ENCODE results near the gene TMEM91.
"Not testable (repeated sequence)": the region's sequence is repeated elsewhere in the genome, so short reads cannot be mapped to it uniquely, and the experiment has no call there.

TMEM91 gene

DNA sequence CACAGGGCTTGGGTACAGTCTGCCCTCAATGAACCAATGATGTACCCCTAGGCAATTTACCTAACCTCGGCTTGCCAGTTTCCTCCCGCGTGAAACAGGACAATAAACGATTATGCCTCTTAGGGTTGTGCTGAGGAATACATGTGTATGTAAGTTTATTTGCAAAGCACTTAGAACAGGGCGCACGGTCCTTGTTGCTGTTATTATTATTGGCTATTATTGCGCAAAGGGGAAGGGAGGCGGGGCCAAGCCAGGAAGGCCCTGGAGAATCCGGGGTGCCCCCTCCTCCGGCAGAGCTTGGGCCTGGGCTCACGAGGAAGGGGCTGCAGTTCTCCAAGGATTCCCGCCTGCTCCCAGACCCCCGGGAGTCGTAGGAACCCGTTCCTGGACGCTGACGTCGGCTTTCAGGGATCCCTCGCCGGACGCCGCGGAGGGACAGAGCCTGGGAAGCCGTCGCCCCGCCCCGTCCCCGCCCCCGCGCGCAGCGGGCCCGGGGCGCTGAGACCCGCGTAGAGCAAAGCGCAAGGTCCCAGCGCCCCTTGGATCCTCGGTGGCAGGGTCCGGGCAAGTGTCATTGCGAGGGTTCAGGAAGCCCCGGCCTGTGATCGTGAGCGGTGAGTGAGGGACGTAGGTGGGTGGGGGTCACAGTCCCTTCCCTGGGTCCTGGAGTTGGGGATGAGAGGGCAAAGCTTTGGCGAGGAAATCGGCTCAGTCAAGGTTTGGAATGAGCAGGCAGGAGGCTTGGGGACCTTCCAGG, at the start of gene TMEM91:
TSS of gene TMEM91 (plus strand) at position 293 of the 757 bp plus-strand sequence. CDS start 1,777 bp downstream, outside the sequence.
- peak in 14 of 56 donors; percentile 14 to 47 (median 28) for DNase-seq

DNA sequence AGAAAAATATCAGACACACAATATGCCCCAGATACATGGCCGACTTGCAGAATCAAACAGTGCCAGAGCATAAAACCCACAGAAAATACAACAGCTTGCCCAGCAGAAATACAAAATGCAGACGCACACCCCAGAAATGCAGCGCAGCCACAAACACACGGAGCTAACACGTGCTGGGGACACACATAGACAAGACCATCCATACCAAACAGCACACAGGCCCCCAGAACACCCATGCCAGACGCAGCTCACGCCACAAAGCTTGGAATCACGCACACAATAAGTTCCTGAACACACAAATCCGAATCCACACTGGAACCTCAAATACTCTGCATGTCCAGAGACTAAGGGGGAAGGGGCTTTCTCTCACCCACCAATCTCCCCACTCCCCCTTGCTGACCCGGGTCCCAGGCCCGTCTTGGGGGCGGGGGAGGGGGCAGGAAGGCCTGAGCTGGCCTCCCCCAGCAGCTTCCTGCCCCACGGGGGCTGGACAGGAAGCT, 49.2 kb upstream of the TMEM91 start:
- DNase-seq = peak in 1 of 56 donors; percentile 13

DNA sequence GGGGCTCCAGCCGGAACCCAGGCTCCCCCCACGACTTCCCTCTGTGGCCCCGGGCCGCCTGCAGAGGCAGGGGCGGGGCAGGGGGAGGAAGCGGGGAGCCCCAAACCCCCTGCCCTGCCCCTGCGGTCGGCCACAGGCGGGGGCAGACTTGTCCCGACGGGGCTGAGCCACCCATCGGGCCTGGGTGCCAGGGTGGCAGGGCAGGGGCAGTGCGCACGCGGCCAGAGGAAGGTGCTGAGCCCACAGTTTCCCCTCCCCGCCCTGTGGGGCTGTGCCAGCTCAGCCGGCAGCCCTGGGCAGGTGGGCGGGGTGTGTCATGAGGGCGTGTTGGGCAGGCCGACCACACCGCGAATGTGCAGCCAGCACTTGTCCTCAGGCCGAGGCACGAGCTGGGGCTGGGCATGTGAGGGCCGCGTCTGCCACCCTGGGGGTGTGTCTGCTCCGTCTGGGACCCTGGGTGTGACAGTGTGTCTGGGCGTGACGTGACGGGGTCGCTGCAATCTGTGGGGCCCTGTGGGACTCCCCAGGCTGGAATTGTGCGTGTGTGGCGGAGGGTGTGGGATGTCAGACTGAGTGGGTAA, 48.7 kb upstream of the TMEM91 start:
- peak in 8 of 56 donors; percentile 10 to 57 (median 26) for DNase-seq

DNA sequence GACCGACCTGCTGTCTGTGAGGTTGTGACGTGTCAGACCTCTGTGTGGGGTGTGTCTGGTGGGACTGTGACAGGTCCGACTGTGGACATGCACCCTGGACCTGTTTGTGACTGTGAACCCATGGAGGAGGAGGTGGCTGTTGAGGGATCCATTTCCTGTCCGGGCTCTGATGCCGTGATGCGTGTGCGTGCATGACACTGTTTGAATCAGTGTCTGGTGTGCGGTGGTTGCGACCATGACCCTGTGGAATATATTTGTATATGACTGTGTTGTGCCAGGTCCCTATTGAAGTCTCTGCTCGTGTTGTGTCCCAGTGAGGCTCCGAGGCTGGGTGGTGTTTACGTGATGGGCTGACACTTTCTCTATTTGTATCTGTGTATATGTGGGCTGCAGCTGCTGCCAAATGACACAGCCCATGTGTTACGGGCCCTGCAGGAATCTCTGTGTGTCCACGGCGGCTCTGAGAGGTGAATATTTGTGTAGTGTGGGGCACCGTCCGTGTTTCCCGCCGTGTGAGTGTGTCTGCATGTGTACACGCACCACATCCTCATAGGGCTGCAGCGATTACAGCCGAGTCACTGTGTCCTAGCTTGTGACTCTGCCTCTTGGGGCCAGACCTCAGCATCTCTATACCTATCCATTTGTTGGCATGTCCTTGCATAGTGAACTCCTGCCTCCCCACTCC, 48.0 kb upstream of the TMEM91 start:
- no peak for DNase-seq

DNA sequence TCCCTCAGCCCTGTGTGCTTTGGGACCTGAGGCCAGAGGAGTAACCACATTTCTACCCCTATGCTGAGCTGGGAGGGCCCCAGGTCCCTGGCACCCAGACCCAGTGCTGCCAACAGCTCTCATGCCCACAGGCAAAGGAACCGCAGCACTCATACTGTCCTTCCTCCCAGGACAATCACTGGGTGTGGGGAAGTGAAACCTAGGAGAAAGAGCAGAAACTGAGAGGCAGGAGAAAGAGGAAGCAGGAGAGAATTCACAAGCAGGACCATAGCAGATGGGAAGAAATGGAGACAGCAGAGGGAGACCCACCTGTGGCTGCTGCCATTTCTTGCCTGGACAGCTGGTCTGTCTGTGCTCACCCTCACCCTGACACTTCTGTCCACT, 47.5 kb upstream of the TMEM91 start:
- DNase-seq = peak in 7 of 56 donors; percentile 15 to 36 (median 17)

DNA sequence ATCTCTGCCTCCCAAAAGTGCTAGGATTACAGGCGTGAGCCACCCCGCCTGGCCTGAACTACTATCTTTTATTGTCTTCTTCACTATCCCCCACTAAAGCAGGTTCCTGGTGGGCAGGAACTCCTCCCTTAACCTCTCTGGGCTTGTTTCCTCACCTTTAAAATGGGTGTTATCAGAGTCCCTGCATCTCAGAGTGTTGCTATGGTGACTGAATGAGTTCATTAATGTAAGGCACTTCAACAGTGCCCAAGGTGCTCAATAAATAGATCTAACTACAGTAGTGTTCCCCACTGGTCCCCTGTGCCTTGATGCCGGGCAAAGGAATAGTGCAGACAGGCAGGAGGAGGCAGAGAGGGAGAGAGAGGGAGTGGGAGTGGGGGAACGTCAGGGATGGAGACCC, 45.9 kb upstream of the TMEM91 start:
- no peak for DNase-seq

DNA sequence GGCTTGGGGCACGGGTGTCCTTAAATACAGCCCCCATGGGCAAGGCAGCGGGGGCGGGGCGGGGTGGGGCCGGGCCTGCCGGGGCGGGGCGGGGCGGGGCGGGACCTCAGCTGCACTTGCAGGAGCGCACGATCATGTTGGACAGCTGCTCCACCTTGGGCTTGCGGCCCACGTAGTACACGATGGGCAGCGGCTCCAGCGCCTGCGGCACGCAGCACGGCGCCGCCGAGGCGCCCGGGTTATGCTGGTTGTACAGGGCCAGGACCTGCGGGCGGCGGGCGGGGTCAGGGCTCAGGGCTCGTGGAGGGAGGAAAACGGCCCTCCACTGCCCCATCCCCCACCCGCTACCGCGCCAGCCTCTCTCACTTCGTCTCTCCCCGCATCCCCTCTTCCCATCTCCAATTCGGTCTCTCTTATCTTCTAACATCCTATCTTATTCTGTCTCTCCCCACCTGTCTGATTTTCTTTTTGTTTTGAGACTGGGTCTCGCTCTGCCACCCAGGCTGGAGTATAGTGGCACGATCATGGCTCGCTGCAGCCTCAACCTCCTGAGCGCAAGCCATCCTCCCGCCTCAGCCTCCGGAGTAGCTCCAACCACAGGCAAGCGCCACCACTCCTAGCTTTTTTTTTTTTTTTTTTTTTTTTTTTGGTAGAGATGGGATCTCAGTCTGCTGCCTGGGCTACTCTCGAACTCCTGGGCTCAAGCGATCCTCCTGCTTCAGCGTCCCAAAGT, 45.2 kb upstream of the TMEM91 start:
- peak in 1 of 56 donors; percentile 23 for DNase-seq

DNA sequence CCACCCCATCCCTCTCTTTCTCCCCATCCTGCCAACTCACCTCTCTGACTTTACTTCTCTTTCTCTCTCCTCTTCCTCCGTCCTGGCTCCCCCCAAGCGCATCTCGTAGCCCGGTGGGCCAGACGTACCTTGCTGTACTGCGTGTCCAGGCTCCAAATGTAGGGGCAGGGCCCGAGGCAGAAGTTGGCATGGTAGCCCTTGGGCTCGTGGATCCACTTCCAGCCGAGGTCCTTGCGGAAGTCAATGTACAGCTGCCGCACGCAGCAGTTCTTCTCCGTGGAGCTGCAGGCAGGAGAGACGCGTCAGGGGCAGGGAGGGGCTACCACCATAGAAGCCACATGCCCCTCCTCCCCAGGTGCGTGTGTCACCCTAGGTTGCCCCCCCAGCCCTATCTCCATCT, 44.3 kb upstream of the TMEM91 start:
- DNase-seq = no peak

DNA sequence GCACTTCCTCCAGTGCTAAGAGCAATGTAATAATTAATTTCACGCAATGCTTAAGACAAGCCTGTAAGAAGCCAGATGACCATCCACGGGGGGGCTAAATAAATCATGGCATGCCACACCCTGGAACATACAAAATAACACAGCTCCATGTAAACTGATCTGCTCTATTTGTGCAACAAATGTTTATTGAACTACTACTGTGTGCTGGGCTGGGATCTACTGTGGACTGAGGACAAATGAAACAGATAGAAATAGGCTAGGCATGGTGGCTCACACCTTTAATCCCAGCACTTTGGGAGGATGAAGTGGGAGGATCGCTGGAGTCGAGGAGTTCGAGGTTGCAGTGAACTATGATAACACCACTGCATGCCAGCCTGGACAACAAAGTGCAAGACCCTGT, 43.9 kb upstream of the TMEM91 start:
- no peak for DNase-seq

DNA sequence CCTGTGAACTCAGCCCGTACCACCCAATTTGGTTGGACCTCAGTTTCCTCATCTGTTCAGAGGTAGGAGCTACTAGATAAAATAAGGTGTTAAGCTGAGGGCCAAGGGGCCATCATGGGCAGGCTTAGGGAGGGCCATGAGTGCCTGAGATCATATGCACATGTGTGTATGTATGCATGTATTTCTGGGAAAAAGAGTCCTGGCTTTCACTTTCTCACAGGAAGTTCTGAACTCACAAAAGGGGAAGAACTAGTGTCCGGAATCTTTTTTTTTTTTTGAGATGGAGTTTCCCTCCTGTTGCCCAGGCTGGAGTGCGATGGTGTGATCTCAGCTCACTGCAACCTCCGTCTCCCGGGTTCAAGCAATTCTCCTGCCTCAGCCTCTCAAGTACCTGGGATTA, 41.5 kb upstream of the TMEM91 start:
- DNase-seq = no peak

DNA sequence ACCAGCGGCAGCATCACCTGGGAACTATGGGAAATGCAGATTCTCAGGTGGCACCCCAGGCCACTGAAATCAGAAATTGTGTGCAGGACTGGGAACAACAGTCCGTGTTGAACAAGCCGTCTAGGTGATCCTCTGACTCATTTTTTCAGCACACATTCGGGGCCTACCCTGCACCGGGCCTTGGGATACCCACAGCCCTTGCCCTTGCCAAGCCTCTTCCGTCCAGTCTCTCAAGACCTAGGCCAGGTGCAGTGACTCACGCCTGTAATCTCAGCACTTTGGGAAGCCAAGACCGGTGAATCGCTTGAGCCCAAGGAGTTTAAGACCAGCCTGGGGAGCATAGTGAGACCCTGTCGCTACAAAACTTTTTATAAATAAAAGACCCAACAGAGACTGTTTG, 40.9 kb upstream of the TMEM91 start:
- no peak for DNase-seq

DNA sequence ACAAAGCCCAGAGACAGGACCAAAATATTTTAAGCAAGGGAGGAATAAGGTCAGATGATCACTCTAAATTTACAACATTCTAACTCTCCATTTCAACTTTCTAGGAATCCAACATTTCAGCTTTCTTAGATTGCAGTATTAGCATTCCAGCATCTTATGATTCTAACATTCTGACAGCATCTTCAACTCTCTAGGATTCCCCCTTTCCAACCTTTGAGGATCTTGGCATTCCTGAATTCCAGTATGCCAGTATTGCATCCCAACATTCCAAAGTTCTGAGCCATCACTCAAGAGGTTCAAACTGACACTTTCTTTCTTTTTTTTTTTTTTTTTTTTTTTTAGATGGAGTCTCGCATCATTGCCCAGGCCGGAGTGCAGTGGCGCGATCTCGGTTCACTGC, 36.4 kb upstream of the TMEM91 start:
- no peak for DNase-seq

DNA sequence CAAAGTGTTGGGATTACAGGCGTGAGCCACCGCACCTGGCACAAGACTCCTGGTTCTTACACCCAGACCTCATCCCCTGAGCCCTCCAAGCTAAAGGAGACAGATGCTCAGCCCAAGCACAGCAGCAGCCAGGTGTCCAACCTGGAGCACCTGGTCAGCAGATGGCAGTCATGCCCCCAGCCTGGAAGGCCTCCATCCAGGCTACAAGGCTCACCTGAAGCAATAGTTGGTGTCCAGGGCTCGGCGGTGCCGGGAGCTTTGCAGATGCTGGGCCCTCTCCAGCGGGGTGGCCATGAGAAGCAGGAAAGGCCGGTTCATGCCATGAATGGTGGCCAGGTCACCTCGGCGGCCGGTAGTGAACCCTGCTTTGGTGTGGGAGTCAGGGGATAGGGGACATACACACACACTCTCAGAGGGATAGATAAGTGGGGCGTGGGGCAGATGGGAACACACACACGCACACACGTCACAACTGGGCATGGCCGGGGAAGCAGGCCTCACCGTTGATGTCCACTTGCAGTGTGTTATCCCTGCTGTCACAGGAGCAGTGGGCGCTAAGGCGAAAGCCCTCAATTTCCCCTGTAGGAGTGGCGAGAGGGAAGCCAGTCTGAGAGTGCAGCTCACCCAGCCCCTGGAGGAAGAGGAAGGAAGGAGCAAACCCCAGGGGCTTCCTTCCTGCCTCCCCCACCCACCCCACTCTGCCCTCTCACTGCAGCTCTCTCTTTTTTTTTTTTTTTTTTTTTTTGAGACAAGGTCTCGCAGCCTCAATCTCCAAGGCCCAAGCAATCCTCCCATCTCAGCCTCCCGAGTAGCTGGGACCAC, 34.5 kb upstream of the TMEM91 start:
- no peak for DNase-seq

DNA sequence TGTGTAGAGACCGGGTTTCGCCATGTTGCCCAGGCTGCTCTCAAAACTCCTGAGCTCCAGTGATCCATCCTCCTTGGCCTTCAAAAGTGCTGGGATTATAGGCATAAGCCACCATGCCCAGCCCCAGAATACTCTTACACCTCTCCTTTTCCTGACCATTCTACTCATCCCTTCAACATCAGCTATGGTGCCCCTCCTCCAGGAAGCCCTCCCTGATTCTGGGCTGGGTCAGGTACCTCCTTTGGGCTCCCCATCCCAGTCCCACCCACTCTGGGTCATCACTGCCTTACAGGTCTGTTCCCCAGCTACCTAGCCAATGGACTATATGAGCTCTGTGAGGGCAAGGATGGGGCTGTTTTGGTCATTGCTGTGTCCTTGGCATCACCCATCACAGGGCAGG, 32.2 kb upstream of the TMEM91 start:
- DNase-seq = no peak

DNA sequence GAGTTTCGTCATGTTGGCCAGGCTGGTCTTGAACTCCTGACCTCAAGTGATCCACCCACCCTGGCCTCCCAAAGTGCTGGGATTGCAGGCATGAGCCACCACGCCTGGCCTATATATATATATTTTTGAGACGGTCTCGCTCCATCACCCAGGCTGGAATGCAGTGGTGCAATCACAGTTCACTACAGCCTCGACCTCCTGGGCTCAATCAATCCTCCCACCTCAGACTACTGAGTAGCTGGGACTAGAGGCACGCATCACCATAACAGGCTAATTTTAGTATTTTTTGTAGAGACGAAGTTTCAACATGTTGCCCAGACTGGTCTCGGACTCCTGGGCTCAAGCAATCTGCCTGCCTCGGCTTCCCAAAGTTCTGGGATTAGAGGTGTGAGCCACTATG, 29.4 kb upstream of the TMEM91 start:
- DNase-seq = not testable (repeated sequence)

DNA sequence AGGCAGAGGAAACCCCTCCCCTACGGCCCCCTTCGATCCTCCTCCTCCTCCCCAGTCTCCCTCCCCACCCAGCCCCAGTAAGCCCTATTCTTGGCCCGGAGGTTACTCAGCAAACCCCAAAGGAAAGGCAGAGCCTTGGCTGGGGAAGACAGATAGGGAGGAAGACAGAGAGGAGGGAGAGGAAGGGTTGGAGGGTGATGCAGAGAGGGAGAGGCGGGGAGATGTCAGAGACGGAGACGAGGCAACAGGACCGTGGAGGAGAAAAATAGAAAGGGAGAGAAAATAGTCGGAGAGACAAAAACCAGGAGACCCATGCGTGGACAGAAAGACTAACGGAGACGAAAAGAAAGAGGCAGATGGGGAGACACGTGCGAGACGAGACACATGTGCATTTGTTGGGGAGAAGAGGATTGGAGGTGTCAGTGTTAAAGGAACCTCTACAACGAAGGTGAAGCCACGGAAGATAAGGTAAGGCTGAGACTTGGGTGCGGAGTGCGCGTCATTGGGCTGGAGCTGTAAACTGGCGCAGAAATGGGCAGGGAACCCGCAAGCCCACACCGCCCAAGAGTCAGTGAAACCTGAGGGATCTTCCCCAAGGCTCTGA, 25.5 kb upstream of the TMEM91 start:
- no peak for DNase-seq

DNA sequence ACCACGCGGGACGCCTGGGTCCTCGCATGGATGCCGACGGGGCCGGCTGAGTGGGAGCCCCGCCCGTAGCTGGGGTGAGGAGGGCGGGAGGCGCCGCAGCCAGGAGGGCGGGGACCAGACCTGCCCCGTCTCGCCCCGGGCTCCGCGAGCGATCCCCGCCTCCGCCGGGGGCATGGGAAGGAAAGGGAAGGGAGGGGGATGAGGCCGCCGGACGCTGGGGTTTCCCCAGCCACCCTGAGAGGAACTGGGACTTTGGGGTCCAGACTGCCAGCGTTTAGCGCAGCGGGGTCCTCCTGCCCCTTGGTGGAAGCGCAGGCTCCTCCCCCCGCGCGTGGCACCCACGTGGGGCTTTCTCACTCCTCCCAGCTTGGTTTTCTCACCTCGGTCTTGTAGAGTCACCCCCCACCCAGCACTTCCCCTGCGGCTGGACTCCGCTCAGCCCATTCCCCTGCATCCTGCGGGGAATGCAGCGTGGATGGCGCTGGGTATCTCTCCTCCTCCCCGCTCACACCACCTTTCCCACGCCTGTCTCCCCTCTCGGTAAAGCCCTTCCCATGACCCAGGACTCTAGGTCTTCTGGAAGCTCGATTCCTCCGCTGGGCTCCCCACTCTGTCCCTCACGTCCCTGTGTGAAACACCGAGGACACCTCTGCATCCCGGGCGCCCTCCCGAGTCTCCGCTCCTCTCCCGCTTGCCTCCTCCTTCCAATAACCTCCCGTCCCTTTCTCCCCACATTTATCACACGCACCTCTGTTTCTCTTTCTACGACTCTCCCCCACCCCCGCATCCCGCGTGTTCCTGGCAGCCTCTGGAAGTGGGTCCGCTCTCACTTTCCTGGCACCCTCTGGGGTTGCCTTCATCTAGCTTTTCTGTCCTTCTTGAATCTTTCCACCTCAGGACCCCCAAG, 24.7 kb upstream of the TMEM91 start:
- DNase-seq = peak in 29 of 56 donors; percentile 11 to 66 (median 31)

DNA sequence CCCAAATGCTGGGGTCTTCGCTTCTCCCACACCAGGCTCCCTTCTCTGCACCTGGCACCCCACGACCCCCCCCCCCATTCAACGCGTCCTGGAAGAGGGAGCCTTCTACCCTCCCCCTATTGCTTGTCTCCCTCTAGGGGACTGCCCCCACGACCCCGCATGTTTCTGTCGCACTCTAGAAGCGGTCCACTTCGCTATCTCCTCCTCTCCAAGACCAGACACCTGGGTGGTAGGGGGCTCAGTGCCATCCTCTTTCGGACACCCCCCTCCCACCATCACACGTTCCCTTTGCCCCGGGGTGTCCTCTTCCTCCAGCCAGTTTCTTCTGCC, 24.1 kb upstream of the TMEM91 start:
- no peak for DNase-seq

Data from nucleus accumbens (tissue), 56 donors.